Activated gamma-delta T cell treated with Interleukin-2 at 50 U/mL for 16 hours (primary cell): ENCODE measurements around the gene SLC16A4.

Source experiments
- DNase-seq: peaks from one replicate; pipeline ENCODE4 v3.0.0-alpha.2; 2020

The SLC16A4 gene

DNA sequence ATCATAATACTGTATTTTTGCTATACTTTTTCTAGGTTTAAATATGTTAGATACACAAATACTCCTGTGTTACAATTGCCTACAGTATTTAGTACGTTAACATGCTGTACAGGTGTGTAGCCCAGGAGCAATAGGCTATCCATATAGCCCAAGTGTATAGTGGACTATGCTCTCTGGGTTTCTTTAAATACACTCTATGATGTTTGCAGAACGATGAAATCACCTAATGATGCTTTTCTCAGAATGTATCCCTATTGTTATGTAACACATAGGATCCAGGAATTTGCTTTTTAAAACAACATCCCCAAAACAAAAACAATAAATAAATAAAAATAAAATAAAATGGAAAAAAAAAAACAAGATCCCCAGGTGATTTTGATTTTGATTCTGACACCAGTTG is 69.8 kb downstream of the SLC16A4 start:
- no peak for DNase-seq

DNA sequence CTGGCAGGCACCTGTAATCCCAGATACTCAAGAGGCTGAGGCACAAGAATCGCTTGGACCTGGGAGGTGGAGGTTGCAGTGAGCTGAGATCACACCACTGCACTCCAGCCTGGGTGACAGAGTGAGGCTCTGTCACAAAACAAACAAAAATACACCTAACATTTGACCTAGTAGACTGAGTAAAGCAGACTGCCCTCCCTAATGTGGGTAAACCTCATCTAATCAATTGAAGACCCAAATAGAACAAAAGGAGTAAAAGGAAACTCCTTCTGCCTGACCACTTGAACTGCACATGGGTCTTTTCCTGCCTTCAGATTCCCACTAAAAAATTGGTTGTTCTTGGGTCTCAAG is 70.7 kb downstream of the SLC16A4 start:
- no peak for DNase-seq

DNA sequence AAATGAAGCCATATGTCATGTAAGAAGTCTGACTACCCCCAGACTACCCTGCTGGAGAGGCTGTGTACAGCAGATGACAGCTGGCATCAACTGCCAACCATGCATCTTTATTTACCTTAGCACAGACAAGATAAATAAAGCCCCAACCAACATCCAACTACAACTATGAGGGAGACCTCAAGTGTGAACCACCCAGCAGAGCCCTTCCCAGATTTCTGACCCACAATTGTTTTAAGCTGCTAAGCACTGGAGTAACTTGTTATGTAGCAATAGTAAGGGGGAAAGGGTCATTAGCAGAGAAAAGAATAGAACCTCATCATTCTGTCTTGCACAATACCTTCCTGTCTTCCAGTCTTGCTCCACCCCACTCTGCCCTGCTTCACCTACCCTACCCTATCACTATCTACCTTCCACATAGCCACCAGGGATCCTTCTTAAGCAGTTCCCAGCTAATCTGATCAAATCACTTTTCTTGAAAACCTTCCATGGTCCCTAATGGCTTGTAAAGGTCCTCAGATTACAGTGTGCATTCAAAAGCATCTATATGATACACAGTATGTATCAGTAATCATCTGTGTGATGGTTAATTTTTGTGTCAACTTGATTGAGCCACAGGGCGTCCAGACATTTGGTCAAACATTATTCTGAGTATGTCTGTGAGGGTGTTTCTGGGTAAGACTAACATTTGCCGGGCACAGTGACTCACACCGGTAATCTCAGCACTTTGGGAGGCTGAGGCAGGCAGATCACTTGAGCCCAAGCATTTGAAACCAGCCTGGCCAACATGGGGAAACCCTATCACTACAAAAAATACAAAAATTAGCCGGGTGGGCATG is 71.3 kb downstream of the SLC16A4 start:
- DNase-seq = no peak

DNA sequence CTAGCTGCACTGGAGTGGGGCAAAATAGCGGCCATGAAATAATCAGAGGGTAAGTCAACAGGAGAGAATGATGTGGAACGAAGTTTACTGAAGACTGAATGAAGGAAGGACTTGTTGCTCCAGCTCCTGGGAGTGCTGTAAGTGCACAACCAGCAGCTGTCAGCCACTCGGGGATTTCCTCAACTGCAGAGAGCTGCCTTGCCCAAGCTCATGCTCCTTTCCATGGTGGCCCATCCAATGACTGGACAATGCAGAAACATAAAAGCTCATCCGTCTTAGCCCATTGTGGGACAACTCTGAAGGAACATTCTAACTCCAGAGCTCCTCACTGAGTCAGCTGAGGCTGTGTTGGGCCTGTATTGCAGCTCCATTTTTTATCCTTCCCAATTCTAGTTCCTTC is 72.8 kb downstream of the SLC16A4 start:
- DNase-seq = no peak

DNA sequence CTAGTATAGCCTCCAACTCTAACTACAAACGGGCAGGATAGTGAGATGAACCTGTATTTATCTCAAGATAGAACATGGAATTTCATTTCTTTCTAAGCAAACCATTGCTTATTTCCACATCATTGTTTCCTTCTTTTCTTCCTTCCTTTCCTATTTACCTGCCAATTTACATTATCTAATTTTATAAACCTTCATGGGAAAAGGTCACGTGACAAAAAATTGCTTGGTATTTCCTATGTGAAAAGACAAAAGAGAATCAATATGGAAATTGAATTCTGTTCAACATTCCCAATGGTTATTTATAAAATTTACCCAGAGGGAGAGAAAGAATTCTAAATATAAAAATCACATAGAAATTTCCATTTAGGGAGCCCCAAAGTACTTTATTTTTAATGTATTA is 74.1 kb downstream of the SLC16A4 start:
- DNase-seq = no peak
